MCF 10A (cell line): ENCODE results near the gene SMG1. TPM values are rescaled to one million over a fixed set of nuclear protein-coding genes. Genes with fewer than 3 reads are reported as not detected.
"Not testable (repeated sequence)": the region's sequence is repeated elsewhere in the genome, so short reads cannot be mapped to it uniquely, and the experiment has no call there.

Source experiments
- BruUV-seq: library from RNA; stranded (reverse); fragments of 400-500 nt; replicated peaks from 2 replicates; lab custom pipeline; 2021; lab: Mats Ljungman, UMichigan
- CTCF ChIA-PET: fragments of 300-600 bp; sonication (Branson Sonifier 250); formaldehyde crosslinking; extraction: SDS; loops from one replicate; lab custom pipeline; 2021; ENCODE audit warnings: antibody characterized with exemption, inconsistent platforms; lab: Yijun Ruan, JAX
- POLR2A ChIA-PET: fragments of 300-600, 350-650 bp; sonication (Branson Sonifier 250); formaldehyde crosslinking; extraction: SDS; loops from one replicate; lab custom pipeline; 2020; ENCODE audit warnings: antibody characterized with exemption, inconsistent platforms; lab: Yijun Ruan, JAX
- DNase-seq: peaks from one replicate; pipeline ENCODE4 v3.0.0-alpha.2; 2018; ENCODE audit not compliant: unreplicated experiment
- H3K27ac Mint-ChIP-seq: one replicate; pipeline ENCODE4 v1.8.0; 2022; ENCODE audit warnings: mild to moderate bottlenecking, low read depth, mixed read lengths; ENCODE audit not compliant: unreplicated experiment
- H3K27me3 Mint-ChIP-seq: one replicate; pipeline ENCODE4 v1.8.0; 2022; ENCODE audit warnings: mixed read lengths; ENCODE audit not compliant: insufficient read depth, unreplicated experiment
- H3K36me3 Mint-ChIP-seq: one replicate; pipeline ENCODE4 v1.8.0; 2022; ENCODE audit warnings: mild to moderate bottlenecking, moderate library complexity, mixed read lengths; ENCODE audit not compliant: insufficient read depth, unreplicated experiment
- H3K4me1 Mint-ChIP-seq: one replicate; pipeline ENCODE4 v1.8.0; 2022; ENCODE audit warnings: mixed read lengths; ENCODE audit not compliant: insufficient read depth, unreplicated experiment
- H3K4me3 Mint-ChIP-seq: one replicate; pipeline ENCODE4 v1.8.0; 2022; ENCODE audit warnings: mild to moderate bottlenecking, moderate library complexity, mixed read lengths; ENCODE audit not compliant: unreplicated experiment
- H3K9me3 Mint-ChIP-seq: one replicate; pipeline ENCODE4 v1.8.0; 2022; ENCODE audit warnings: mixed read lengths; ENCODE audit not compliant: unreplicated experiment
- intact Hi-C: fragments of 100-400 bp; cut with micrococcal nuclease; formaldehyde crosslinking; loops from 2 replicates; pipeline ENCODE4 v1.14.1; 2022
- total RNA-seq: library from RNA; stranded (reverse); gene quantifications from 2 replicates; pipeline ENCODE4 v1.2.3, GENCODE V29; 2022

SMG1 gene
- total RNA-seq, 1 experiment from 2014 or later = 110 TPM

GRCh38 chr16:18776334-18776733 is 149.9 kb downstream of the SMG1 start:
- H3K27ac Mint-ChIP-seq, intact Hi-C loops, H3K4me3 Mint-ChIP-seq, BruUV-seq, H3K9me3 Mint-ChIP-seq, DNase-seq, H3K4me1 Mint-ChIP-seq, POLR2A ChIA-PET, H3K27me3 Mint-ChIP-seq, CTCF ChIA-PET: not testable (repeated sequence)
- peaks cover 10% of the 10 kb centered on the region for H3K36me3 Mint-ChIP-seq

GRCh38 chr16:18774651-18775050 is 151.6 kb downstream of the SMG1 start:
- H3K27ac Mint-ChIP-seq, POLR2A ChIA-PET, H3K4me3 Mint-ChIP-seq, DNase-seq, H3K27me3 Mint-ChIP-seq, intact Hi-C loops, H3K36me3 Mint-ChIP-seq, H3K9me3 Mint-ChIP-seq, H3K4me1 Mint-ChIP-seq, BruUV-seq, CTCF ChIA-PET: not testable (repeated sequence)

- DNase-seq, H3K27me3 Mint-ChIP-seq, BruUV-seq, intact Hi-C loops, H3K27ac Mint-ChIP-seq, CTCF ChIA-PET, H3K4me3 Mint-ChIP-seq, H3K36me3 Mint-ChIP-seq, POLR2A ChIA-PET, H3K4me1 Mint-ChIP-seq, H3K9me3 Mint-ChIP-seq: not testable (repeated sequence)
These were observed 154.0 kb downstream of the SMG1 start for GRCh38 chr16:18772171-18772570.

GRCh38 chr16:18770336-18770962 is 155.8 kb downstream of the SMG1 start:
- intact Hi-C loops, H3K27ac Mint-ChIP-seq, H3K4me3 Mint-ChIP-seq, H3K4me1 Mint-ChIP-seq, H3K9me3 Mint-ChIP-seq, H3K27me3 Mint-ChIP-seq, H3K36me3 Mint-ChIP-seq, DNase-seq, BruUV-seq, POLR2A ChIA-PET, CTCF ChIA-PET: not testable (repeated sequence)

- H3K27ac Mint-ChIP-seq, CTCF ChIA-PET: not testable (repeated sequence)
These were observed 159.0 kb downstream of the SMG1 start for GRCh38 chr16:18767217-18767616.

GRCh38 chr16:18762713-18763112 is 163.5 kb downstream of the SMG1 start:
- H3K4me3 Mint-ChIP-seq, H3K27me3 Mint-ChIP-seq, intact Hi-C loops, H3K4me1 Mint-ChIP-seq, H3K36me3 Mint-ChIP-seq, H3K9me3 Mint-ChIP-seq, H3K27ac Mint-ChIP-seq, POLR2A ChIA-PET, DNase-seq, BruUV-seq, CTCF ChIA-PET: not testable (repeated sequence)

More at GRCh38 chr16:18767217-18767616, 159.0 kb downstream of the SMG1 start:
- H3K36me3 Mint-ChIP-seq, H3K4me1 Mint-ChIP-seq, intact Hi-C loops, POLR2A ChIA-PET, H3K9me3 Mint-ChIP-seq, H3K4me3 Mint-ChIP-seq, DNase-seq, H3K27me3 Mint-ChIP-seq, BruUV-seq: not testable (repeated sequence)
